Measurements from ENCODE around the gene EVX2.

Gene EVX2

GRCh38 chr2:176115883-176116813 is 32.4 kb upstream of the EVX2 start, which contains the start of gene HOXD10:
Gene HOXD10 (plus strand): TSS chr2:176116778. CDS start chr2:176116834, 56 bp downstream.
- no CpG with 5 or more reads among the region's 66 CpGs for WGBS, 2 donors (ENCODE audit: extremely low coverage in 2 of 2, insufficient read length in 2 of 2, insufficient replicate concordance in 1 of 2)
- Histone ChIP-seq H3K23ac (ENCODE audit: low read depth, low read length, poor library complexity) (no peak within 1 kb of the TSS), H3K4me2 (ENCODE audit: insufficient read depth, low read length, poor library complexity, severe bottlenecking) (peak within 1 kb of the TSS; percentile 13), H4K91ac (ENCODE audit: low read depth, low read length, poor library complexity) (no peak within 1 kb of the TSS), H3K4me1 (ENCODE audit: control insufficient read depth in 2 of 2, insufficient read depth in 1 of 2, low read depth in 1 of 2, low read length in 2 of 2) (no peaks in the 10 kb centered on the region), H3K9ac (ENCODE audit: low read depth, low read length, poor library complexity) (no peak within 1 kb of the TSS), H3K27me3 (ENCODE audit: control insufficient read depth in 3 of 3, insufficient read depth in 3 of 3, low read depth in 1 of 3, low read length in 3 of 3) (peaks cover 53 to 99% (median 96%) of the 10 kb centered on the region in 3 experiments), H3K79me1 (ENCODE audit: low read depth, low read length) (no peaks in the 10 kb centered on the region), H3K18ac (ENCODE audit: low read length) (no peak within 1 kb of the TSS), H3K4me3 (ENCODE audit: low read length in 2 of 2) (no peak within 1 kb of the TSS), H4K8ac (ENCODE audit: low read depth, low read length) (no peak within 1 kb of the TSS), H3K27ac (replicated peaks; ENCODE audit: low read length) (no peak within 1 kb of the TSS), H3K9me3 (replicated peaks in 1 of 2; ENCODE audit: control insufficient read depth in 2 of 2, insufficient read depth in 1 of 2, low read depth in 1 of 2, low read length in 2 of 2) (peaks cover 5 to 7% of the 10 kb centered on the region in 2 donors), H3K14ac (ENCODE audit: low read length) (no peak within 1 kb of the TSS), H3K4ac (ENCODE audit: low read length) (no peak within 1 kb of the TSS), H2BK12ac (ENCODE audit: low read length) (no peak within 1 kb of the TSS), H2BK5ac (ENCODE audit: low read length) (no peak within 1 kb of the TSS), H2BK120ac (ENCODE audit: low read depth, low read length) (no peak within 1 kb of the TSS), H3K36me3 (replicated peaks in 1 of 2; ENCODE audit: control insufficient read depth in 2 of 2, insufficient read depth in 2 of 2, low read length in 2 of 2) (no peaks in the 10 kb centered on the region), H2AK5ac (ENCODE audit: low read depth, low read length) (no peak within 1 kb of the TSS), H2BK15ac (ENCODE audit: low read length) (no peak within 1 kb of the TSS), H2AFZ (ENCODE audit: low read length) (peak within 1 kb of the TSS; percentile 49)
- DNase-seq (ENCODE audit: low spot score), result no peak

GRCh38 chr2:176114930-176115625 is 31.3 kb upstream of the EVX2 start:
- no CpG with 5 or more reads among the region's 16 CpGs for WGBS, 2 donors (ENCODE audit: extremely low coverage in 2 of 2, insufficient read length in 2 of 2, insufficient replicate concordance in 1 of 2)
- H3K4ac ChIP-seq (ENCODE audit: low read length), result no peak overlapping the region
- no peak overlapping the region for H2BK15ac ChIP-seq (ENCODE audit: low read length)
- no peak overlapping the region for H3K9ac ChIP-seq (ENCODE audit: low read depth, low read length, poor library complexity)
- H2BK12ac ChIP-seq (ENCODE audit: low read length), result no peak overlapping the region
- no peaks in the 10 kb centered on the region for H3K4me1 ChIP-seq (ENCODE audit: control insufficient read depth in 2 of 2, insufficient read depth in 1 of 2, low read depth in 1 of 2, low read length in 2 of 2)
- no peak overlapping the region for H2AK5ac ChIP-seq (ENCODE audit: low read depth, low read length)
- DNase-seq (ENCODE audit: low spot score), result no peak
- H3K9me3 ChIP-seq (replicated peaks in 1 of 2; ENCODE audit: control insufficient read depth in 2 of 2, insufficient read depth in 1 of 2, low read depth in 1 of 2, low read length in 2 of 2), result peaks cover 5 to 7% of the 10 kb centered on the region in 2 donors
- H3K36me3 ChIP-seq (replicated peaks in 1 of 2; ENCODE audit: control insufficient read depth in 2 of 2, insufficient read depth in 2 of 2, low read length in 2 of 2), result no peaks in the 10 kb centered on the region
- no peak overlapping the region for H3K4me3 ChIP-seq (ENCODE audit: low read length in 2 of 2)
- H2BK120ac ChIP-seq (ENCODE audit: low read depth, low read length), result no peak overlapping the region
- H4K8ac ChIP-seq (ENCODE audit: low read depth, low read length), result no peak overlapping the region
- no peak overlapping the region for H3K23ac ChIP-seq (ENCODE audit: low read depth, low read length, poor library complexity)
- H3K18ac ChIP-seq (ENCODE audit: low read length), result no peak overlapping the region
- no peak overlapping the region for H4K91ac ChIP-seq (ENCODE audit: low read depth, low read length, poor library complexity)
- H3K4me2 ChIP-seq (ENCODE audit: insufficient read depth, low read length, poor library complexity, severe bottlenecking), result no peak overlapping the region
- no peak overlapping the region for H3K27ac ChIP-seq (replicated peaks; ENCODE audit: low read length)
- no peak overlapping the region for H3K14ac ChIP-seq (ENCODE audit: low read length)
- no peak overlapping the region for H2BK5ac ChIP-seq (ENCODE audit: low read length)
- peaks cover 44 to 99% (median 96%) of the 10 kb centered on the region in 3 experiments for H3K27me3 ChIP-seq (ENCODE audit: control insufficient read depth in 3 of 3, insufficient read depth in 3 of 3, low read depth in 1 of 3, low read length in 3 of 3)
- H3K79me1 ChIP-seq (ENCODE audit: low read depth, low read length), result no peaks in the 10 kb centered on the region
- H2AFZ ChIP-seq (ENCODE audit: low read length), result no peak overlapping the region

- Histone ChIP-seq H3K27me3 (ENCODE audit: control insufficient read depth in 3 of 3, insufficient read depth in 3 of 3, low read depth in 1 of 3, low read length in 3 of 3) (peaks cover 43 to 99% (median 96%) of the 10 kb centered on the region in 3 experiments), H3K23ac (ENCODE audit: low read depth, low read length, poor library complexity) (no peak overlapping the region), H3K14ac (ENCODE audit: low read length) (no peak overlapping the region), H3K4me1 (ENCODE audit: control insufficient read depth in 2 of 2, insufficient read depth in 1 of 2, low read depth in 1 of 2, low read length in 2 of 2) (no peaks in the 10 kb centered on the region), H3K4me2 (ENCODE audit: insufficient read depth, low read length, poor library complexity, severe bottlenecking) (no peak overlapping the region), H2BK15ac (ENCODE audit: low read length) (no peak overlapping the region), H3K9ac (ENCODE audit: low read depth, low read length, poor library complexity) (no peak overlapping the region), H2BK120ac (ENCODE audit: low read depth, low read length) (no peak overlapping the region), H3K4me3 (ENCODE audit: low read length in 2 of 2) (no peak overlapping the region), H3K79me1 (ENCODE audit: low read depth, low read length) (no peaks in the 10 kb centered on the region), H2BK12ac (ENCODE audit: low read length) (no peak overlapping the region), H2BK5ac (ENCODE audit: low read length) (no peak overlapping the region), H4K8ac (ENCODE audit: low read depth, low read length) (no peak overlapping the region), H2AFZ (ENCODE audit: low read length) (no peak overlapping the region), H3K4ac (ENCODE audit: low read length) (no peak overlapping the region), H2AK5ac (ENCODE audit: low read depth, low read length) (no peak overlapping the region), H4K91ac (ENCODE audit: low read depth, low read length, poor library complexity) (no peak overlapping the region), H3K36me3 (replicated peaks in 1 of 2; ENCODE audit: control insufficient read depth in 2 of 2, insufficient read depth in 2 of 2, low read length in 2 of 2) (no peaks in the 10 kb centered on the region), H3K9me3 (replicated peaks in 1 of 2; ENCODE audit: control insufficient read depth in 2 of 2, insufficient read depth in 1 of 2, low read depth in 1 of 2, low read length in 2 of 2) (peaks cover 5 to 7% of the 10 kb centered on the region in 2 donors), H3K27ac (replicated peaks; ENCODE audit: low read length) (no peak overlapping the region), H3K18ac (ENCODE audit: low read length) (no peak overlapping the region)
- WGBS, 2 donors (ENCODE audit: extremely low coverage in 2 of 2, insufficient read length in 2 of 2, insufficient replicate concordance in 1 of 2), result no CpG with 5 or more reads among the region's 26 CpGs
- DNase-seq (ENCODE audit: low spot score), result no peak
Measured at GRCh38 chr2:176114120-176114929, 30.6 kb upstream of the EVX2 start.
